Keratinocyte (primary cell): ENCODE results near the gene SMIM14. TPM values are rescaled to one million over a fixed set of nuclear protein-coding genes. Genes with fewer than 3 reads are reported as not detected.

ENCODE experiments used
- DNase-seq: peaks from one replicate; pipeline ENCODE4 v3.0.0-alpha.2; 2011; ENCODE audit warnings: low read depth, missing footprints, low spot score
- FAIRE-seq: peaks from 2 replicates; lab custom pipeline; 2011; peaks lifted over from hg19 to GRCh38; lab: Jason Lieb, UNC
- H2AFZ ChIP-seq: 2 replicates; pipeline ENCODE4 v1.6.0; 2012; ENCODE audit warnings: low read length, control low read depth, inconsistent platforms; ENCODE audit not compliant: control insufficient read depth
- H3K27ac ChIP-seq: 2 replicates; pipeline ENCODE4 v1.5.1; 2011; ENCODE audit warnings: low read length; ENCODE audit not compliant: control insufficient read depth, insufficient read depth
- H3K27me3 ChIP-seq: 3 replicates; pipeline ENCODE4 v1.6.0; 2011; ENCODE audit warnings: low read length; ENCODE audit not compliant: control insufficient read depth, insufficient read depth; ENCODE audit errors: extremely low read depth
- H3K36me3 ChIP-seq, 2 experiments: 2 replicates in 1 of 2; 3 replicates in 1 of 2; pipeline ENCODE4 v1.5.1; 2011; ENCODE audit warnings: low read length in 2 of 2, mild to moderate bottlenecking in 1 of 2; ENCODE audit not compliant: control insufficient read depth in 2 of 2, insufficient read depth in 2 of 2; ENCODE audit errors: extremely low read depth in 1 of 2
- H3K4me1 ChIP-seq: 3 replicates; pipeline ENCODE4 v1.5.1; 2011; ENCODE audit warnings: low read length; ENCODE audit not compliant: control insufficient read depth, insufficient read depth; ENCODE audit errors: extremely low read depth
- H3K4me2 ChIP-seq: 3 replicates; pipeline ENCODE4 v1.6.0; 2011; ENCODE audit warnings: low read depth, low read length; ENCODE audit not compliant: control insufficient read depth, insufficient read depth; ENCODE audit errors: extremely low read depth
- H3K4me3 ChIP-seq, 3 experiments: fragments of 200-600 bp in 1 of 3; sonication (generic) in 1 of 3; 2 replicates in 2 of 3; 3 replicates in 1 of 3; pipeline ENCODE4 v1.5.1; 2011 to 2016; ENCODE audit warnings: low read length in 3 of 3, mild to moderate bottlenecking in 3 of 3, control low read depth in 2 of 3, inconsistent platforms in 1 of 3, low read depth in 1 of 3, mixed read lengths in 1 of 3, mixed run types in 1 of 3, moderate library complexity in 1 of 3; ENCODE audit not compliant: control insufficient read depth in 2 of 3, insufficient read depth in 2 of 3; ENCODE audit errors: extremely low read depth in 1 of 3
- H3K79me2 ChIP-seq: 2 replicates; pipeline ENCODE4 v1.6.0; 2012; ENCODE audit warnings: low read length; ENCODE audit not compliant: control insufficient read depth, insufficient read depth
- H3K9ac ChIP-seq: 3 replicates; pipeline ENCODE4 v1.6.0; 2011; ENCODE audit warnings: low read length; ENCODE audit not compliant: control insufficient read depth, insufficient read depth; ENCODE audit errors: extremely low read depth
- H3K9me1 ChIP-seq: 3 replicates; pipeline ENCODE4 v1.6.0; 2011; ENCODE audit warnings: low read length; ENCODE audit not compliant: control insufficient read depth, insufficient read depth; ENCODE audit errors: extremely low read depth
- H3K9me3 ChIP-seq: 2 replicates; pipeline ENCODE4 v1.5.1; 2012; ENCODE audit warnings: low read depth, low read length; ENCODE audit not compliant: control insufficient read depth
- H4K20me1 ChIP-seq: 3 replicates; pipeline ENCODE4 v1.6.0; 2011; ENCODE audit warnings: low read length; ENCODE audit not compliant: control insufficient read depth, insufficient read depth; ENCODE audit errors: extremely low read depth
- EZH2 ChIP-seq: IDR thresholded peaks from one replicate; pipeline ENCODE4 v1.6.1; 2012; ENCODE audit warnings: inconsistent platforms, mild to moderate bottlenecking, low read length, moderate library complexity
- dilution Hi-C: fragments of 300-500 bp; cut with MboI; formaldehyde crosslinking; loops from one replicate; pipeline ENCODE4 v1.7.0; 2020; ENCODE audit warnings: low sequenced_read_pairs; ENCODE audit not compliant: extremely low pct_ligation_motif_present
- polyA plus RNA-seq, 5 experiments: library from polyadenylated mRNA; depleted of rRNA in 3 of 5; stranded (reverse) in 3 of 5; stranded (forward) in 1 of 5; unstranded in 1 of 5; fragments of >200 nt; gene quantifications; 1 replicate in 1 of 5; 2 replicates in 3 of 5; 3 replicates in 1 of 5; pipeline versions ENCODE4 v1.2.1 to v1.2.3, GENCODE V29; 2011 to 2012; ENCODE audit warnings: missing spikeins in 2 of 5, low read depth in 1 of 5, low replicate concordance in 1 of 5
- TF ChIP-seq, protein P1 (sequence below), 3 experiments: IDR thresholded peaks in 1 of 3; conservative IDR thresholded peaks in 1 of 3; optimal IDR thresholded peaks in 1 of 3; 2 replicates in 2 of 3; 3 replicates in 1 of 3; pipeline versions ENCODE3 to v1.5.1; 2011; ENCODE audit warnings: low read length in 3 of 3, mild to moderate bottlenecking in 3 of 3, moderate library complexity in 2 of 3, control low read depth in 1 of 3, inconsistent platforms in 1 of 3; ENCODE audit not compliant: insufficient read depth in 2 of 3; ENCODE audit errors: extremely low read depth in 1 of 3

Gene SMIM14
- polyA plus RNA-seq, 1 donor (not counting 4 experiments of a cell fraction or from before 2014, with no cell fraction given) = 13.9 TPM

DNA sequence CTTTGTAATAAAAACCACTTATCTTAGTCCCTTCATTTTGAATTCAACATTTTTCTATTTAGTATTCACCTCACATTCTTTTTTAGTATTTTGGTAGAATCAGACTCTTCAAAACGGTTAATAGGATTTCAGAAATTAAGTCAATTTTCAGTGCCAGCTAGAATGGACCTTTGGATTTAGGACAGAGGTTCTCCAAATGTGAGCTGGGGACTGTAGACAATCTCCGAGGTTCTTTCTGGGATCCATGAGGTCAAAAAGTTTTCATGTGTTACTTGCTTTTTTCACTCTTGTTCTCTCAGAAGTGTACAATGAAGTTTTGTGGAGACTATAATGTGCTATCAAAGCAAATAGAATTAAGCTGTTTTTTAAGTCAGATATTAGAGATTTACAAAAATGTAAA is 109.1 kb downstream of the SMIM14 start:
- dilution Hi-C loops = no loop called here
- no peak overlapping the region for H3K27ac ChIP-seq
- H3K4me1 ChIP-seq = peaks cover 9% of the 10 kb centered on the region
- H3K36me3 ChIP-seq = peaks cover 0 to 2% of the 10 kb centered on the region in 2 experiments
- peaks cover 2% of the 10 kb centered on the region for H3K9me3 ChIP-seq
- no peak for FAIRE-seq
- no peaks in the 10 kb centered on the region for H3K9me1 ChIP-seq
- no peak for DNase-seq
- H3K79me2 ChIP-seq = peaks cover 21% of the 10 kb centered on the region
- H2AFZ ChIP-seq = no peak overlapping the region
- H4K20me1 ChIP-seq = no peaks in the 10 kb centered on the region
- no peak overlapping the region for H3K9ac ChIP-seq
- TF ChIP-seq EZH2 = no peak
- TF ChIP-seq, protein P1, sequence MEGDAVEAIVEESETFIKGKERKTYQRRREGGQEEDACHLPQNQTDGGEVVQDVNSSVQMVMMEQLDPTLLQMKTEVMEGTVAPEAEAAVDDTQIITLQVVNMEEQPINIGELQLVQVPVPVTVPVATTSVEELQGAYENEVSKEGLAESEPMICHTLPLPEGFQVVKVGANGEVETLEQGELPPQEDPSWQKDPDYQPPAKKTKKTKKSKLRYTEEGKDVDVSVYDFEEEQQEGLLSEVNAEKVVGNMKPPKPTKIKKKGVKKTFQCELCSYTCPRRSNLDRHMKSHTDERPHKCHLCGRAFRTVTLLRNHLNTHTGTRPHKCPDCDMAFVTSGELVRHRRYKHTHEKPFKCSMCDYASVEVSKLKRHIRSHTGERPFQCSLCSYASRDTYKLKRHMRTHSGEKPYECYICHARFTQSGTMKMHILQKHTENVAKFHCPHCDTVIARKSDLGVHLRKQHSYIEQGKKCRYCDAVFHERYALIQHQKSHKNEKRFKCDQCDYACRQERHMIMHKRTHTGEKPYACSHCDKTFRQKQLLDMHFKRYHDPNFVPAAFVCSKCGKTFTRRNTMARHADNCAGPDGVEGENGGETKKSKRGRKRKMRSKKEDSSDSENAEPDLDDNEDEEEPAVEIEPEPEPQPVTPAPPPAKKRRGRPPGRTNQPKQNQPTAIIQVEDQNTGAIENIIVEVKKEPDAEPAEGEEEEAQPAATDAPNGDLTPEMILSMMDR (optimal IDR thresholded peaks at IDR 0.05 in 1 of 3, IDR thresholded peaks at IDR 0.05 in 1 of 3, conservative IDR thresholded peaks at IDR 0.05 in 1 of 3; ENCODE audit: extremely low read depth in 1 of 3, insufficient read depth in 2 of 3, low read length in 3 of 3) = no peak
- no peak overlapping the region for H3K4me2 ChIP-seq
- H3K4me3 ChIP-seq = no peak overlapping the region
- no peaks in the 10 kb centered on the region for H3K27me3 ChIP-seq

DNA sequence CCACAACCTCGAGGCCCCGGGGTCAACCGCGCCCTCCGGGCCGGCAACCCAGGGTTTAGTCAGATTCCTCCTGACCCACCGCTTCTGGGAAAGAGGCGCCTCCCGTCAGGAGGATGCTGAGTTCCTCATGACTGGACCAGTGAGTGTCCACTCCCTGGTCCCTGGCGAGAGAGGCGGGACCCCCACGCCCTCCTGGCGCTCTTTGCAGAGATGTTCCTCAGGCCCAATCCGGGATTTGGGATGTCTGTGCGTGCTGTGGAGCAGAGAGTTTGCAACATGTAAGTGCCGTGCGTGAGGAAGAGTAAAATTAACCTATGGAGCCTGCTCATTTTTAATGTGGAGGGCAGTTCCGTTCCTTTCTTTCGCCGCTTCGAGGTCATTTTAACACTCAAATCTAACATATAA is 110.6 kb downstream of the SMIM14 start:
- peak; percentile 15 for DNase-seq
- Histone ChIP-seq H3K27me3 (no peaks in the 10 kb centered on the region), H3K4me3 (peak overlapping the region; percentile 86 to 99 (median 97)), H4K20me1 (no peaks in the 10 kb centered on the region), H3K36me3 (peaks cover 0 to 2% of the 10 kb centered on the region in 2 experiments), H3K4me1 (peaks cover 9% of the 10 kb centered on the region), H3K9ac (peak overlapping the region; percentile 93), H2AFZ (peak overlapping the region; percentile 96), H3K9me1 (no peaks in the 10 kb centered on the region), H3K79me2 (peaks cover 30% of the 10 kb centered on the region), H3K9me3 (peaks cover 2% of the 10 kb centered on the region), H3K27ac (peak overlapping the region; percentile 90), H3K4me2 (peak overlapping the region; percentile 79)
- TF ChIP-seq, protein P1 (optimal IDR thresholded peaks at IDR 0.05 in 1 of 3, IDR thresholded peaks at IDR 0.05 in 1 of 3, conservative IDR thresholded peaks at IDR 0.05 in 1 of 3; ENCODE audit: extremely low read depth in 1 of 3, insufficient read depth in 2 of 3, low read length in 3 of 3) = no peak
- TF ChIP-seq EZH2 = no peak
- FAIRE-seq = no peak
- dilution Hi-C loops = no loop called here
